Left ventricle myocardium inferior (tissue), 1 donor: Measurements from ENCODE around the gene VIPR1. TPM values are rescaled to one million over a fixed set of nuclear protein-coding genes. Genes with fewer than 3 reads are reported as not detected.

Experiments
- DNase-seq: peaks from one replicate; pipeline ENCODE4 v3.0.0-alpha.2; 2020
- H3K27ac ChIP-seq: fragments of 200-600 bp; replicated peaks from 2 replicates; pipeline ENCODE4 v1.8.0; 2021
- H3K27me3 ChIP-seq: fragments of 200-600 bp; 2 replicates; pipeline ENCODE4 v1.8.0; 2021; ENCODE audit warnings: low read depth
- H3K36me3 ChIP-seq: fragments of 200-600 bp; 2 replicates; pipeline ENCODE4 v1.8.0; 2021
- H3K4me1 ChIP-seq: fragments of 200-600 bp; 2 replicates; pipeline ENCODE4 v1.8.0; 2021
- H3K4me3 ChIP-seq: fragments of 200-600 bp; 2 replicates; pipeline ENCODE4 v1.8.0; 2021; ENCODE audit warnings: mild to moderate bottlenecking, moderate library complexity
- H3K9me3 ChIP-seq: fragments of 200-600 bp; replicated peaks from 2 replicates; pipeline ENCODE4 v1.8.0; 2021
- intact Hi-C: fragments of 100-400 bp; cut with micrococcal nuclease; formaldehyde crosslinking; loops from one replicate; pipeline ENCODE4 v1.11.0; 2022
- total RNA-seq: library from RNA; stranded (reverse); fragmentation: NEBNext Ultra II Directional; extraction: Animal tissue kit (Norgen Biotek cat#: 25700); gene quantifications from one replicate; pipeline ENCODE4 v1.2.1, GENCODE V29; 2021
- TF ChIP-seq, protein P1 (sequence below): fragments of 200-600 bp; IDR thresholded peaks from 2 replicates; pipeline ENCODE4 v1.8.0; 2021; ENCODE audit warnings: antibody characterized with exemption, mild to moderate bottlenecking, borderline replicate concordance
- donor health status: DM: no; HTN: yes; CAD: no; lungs with severe emphysema.

Gene VIPR1
- total RNA-seq, 1 donor from 2014 or later: 1.7 TPM

- intact Hi-C loops: no loop called here
Measured at GRCh38 chr3:42500091-42500490, 2.4 kb upstream of the VIPR1 start.

GRCh38 chr3:42500909-42501308, 1.5 kb upstream of the VIPR1 start:
- TF ChIP-seq, protein P1, sequence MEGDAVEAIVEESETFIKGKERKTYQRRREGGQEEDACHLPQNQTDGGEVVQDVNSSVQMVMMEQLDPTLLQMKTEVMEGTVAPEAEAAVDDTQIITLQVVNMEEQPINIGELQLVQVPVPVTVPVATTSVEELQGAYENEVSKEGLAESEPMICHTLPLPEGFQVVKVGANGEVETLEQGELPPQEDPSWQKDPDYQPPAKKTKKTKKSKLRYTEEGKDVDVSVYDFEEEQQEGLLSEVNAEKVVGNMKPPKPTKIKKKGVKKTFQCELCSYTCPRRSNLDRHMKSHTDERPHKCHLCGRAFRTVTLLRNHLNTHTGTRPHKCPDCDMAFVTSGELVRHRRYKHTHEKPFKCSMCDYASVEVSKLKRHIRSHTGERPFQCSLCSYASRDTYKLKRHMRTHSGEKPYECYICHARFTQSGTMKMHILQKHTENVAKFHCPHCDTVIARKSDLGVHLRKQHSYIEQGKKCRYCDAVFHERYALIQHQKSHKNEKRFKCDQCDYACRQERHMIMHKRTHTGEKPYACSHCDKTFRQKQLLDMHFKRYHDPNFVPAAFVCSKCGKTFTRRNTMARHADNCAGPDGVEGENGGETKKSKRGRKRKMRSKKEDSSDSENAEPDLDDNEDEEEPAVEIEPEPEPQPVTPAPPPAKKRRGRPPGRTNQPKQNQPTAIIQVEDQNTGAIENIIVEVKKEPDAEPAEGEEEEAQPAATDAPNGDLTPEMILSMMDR: no peak
- H3K4me3 ChIP-seq: peak overlapping the region; percentile 68
- H3K4me1 ChIP-seq: peaks cover 22% of the 10 kb centered on the region
- peaks cover 51% of the 10 kb centered on the region for H3K27me3 ChIP-seq
- H3K9me3 ChIP-seq: no peaks in the 10 kb centered on the region
- no peak overlapping the region for H3K27ac ChIP-seq
- intact Hi-C loops: no loop called here
- DNase-seq: no peak
- H3K36me3 ChIP-seq: no peaks in the 10 kb centered on the region

More at GRCh38 chr3:42500091-42500490, 2.4 kb upstream of the VIPR1 start:
- TF ChIP-seq, protein P1: no peak
- Histone ChIP-seq H3K27ac (no peak overlapping the region), H3K27me3 (peaks cover 51% of the 10 kb centered on the region), H3K9me3 (no peaks in the 10 kb centered on the region), H3K36me3 (no peaks in the 10 kb centered on the region), H3K4me3 (no peak overlapping the region), H3K4me1 (peaks cover 22% of the 10 kb centered on the region)
- DNase-seq: no peak

- H3K9me3 ChIP-seq: no peaks in the 10 kb centered on the region
- no peak for DNase-seq
- H3K27ac ChIP-seq: peak overlapping the region; percentile 63
- peak overlapping the region; percentile 68 for H3K4me3 ChIP-seq
- TF ChIP-seq, protein P1: no peak
- H3K27me3 ChIP-seq: peaks cover 51% of the 10 kb centered on the region
- no peaks in the 10 kb centered on the region for H3K36me3 ChIP-seq
- intact Hi-C loops: no loop called here
- H3K4me1 ChIP-seq: peaks cover 22% of the 10 kb centered on the region
Measured at GRCh38 chr3:42501321-42501680, 1.1 kb upstream of the VIPR1 start.

- intact Hi-C loops: no loop called here
- peaks cover 51% of the 10 kb centered on the region for H3K27me3 ChIP-seq
- peak overlapping the region; percentile 63 for H3K27ac ChIP-seq
Measured at GRCh38 chr3:42501681-42502428, 588 bp upstream of the VIPR1 start.

DNA sequence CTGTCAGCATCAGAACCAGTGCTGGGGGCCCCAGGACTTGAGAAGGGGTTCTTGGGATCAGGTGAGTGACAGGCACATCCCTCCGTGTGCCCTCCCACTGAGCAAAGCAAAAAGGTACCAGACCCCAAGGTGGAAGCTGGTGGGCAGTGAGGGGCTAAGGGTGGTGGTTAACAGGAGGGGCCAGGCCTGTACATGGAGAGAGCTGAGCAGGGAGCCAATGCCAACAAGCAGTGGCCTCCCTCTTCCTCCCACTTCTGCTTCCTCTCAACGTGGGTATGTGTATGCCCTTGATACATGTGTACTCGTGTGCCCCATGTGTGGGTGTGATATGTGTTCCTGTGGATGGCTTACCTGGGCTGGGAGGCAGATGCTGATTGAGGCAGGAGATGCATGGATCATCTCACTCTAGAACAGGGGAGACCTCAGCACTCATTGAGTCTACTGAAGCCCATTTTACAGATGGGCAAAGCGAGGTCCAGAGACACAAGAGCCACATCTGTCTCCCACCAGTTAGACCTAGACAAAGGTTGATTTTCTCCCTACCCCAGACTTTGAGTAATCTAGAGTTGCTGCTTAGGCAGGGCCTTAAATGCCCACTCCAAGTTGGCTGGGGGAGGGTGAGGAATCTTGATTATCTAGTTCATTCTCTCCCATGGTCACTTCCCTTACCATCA, 945 bp downstream of the VIPR1 start:
- H3K4me1 ChIP-seq: peaks cover 29% of the 10 kb centered on the region
- TF ChIP-seq, protein P1: no peak
- no peaks in the 10 kb centered on the region for H3K9me3 ChIP-seq
- no peak overlapping the region for H3K27ac ChIP-seq
- DNase-seq: no peak
- H3K36me3 ChIP-seq: no peaks in the 10 kb centered on the region
- H3K4me3 ChIP-seq: peak overlapping the region; percentile 68
- H3K27me3 ChIP-seq: peaks cover 48% of the 10 kb centered on the region
- intact Hi-C loops: no loop called here

More at GRCh38 chr3:42501681-42502428, 588 bp upstream of the VIPR1 start:
- TF ChIP-seq, protein P1: peak; percentile 71
- Histone ChIP-seq H3K36me3 (no peaks in the 10 kb centered on the region), H3K9me3 (no peaks in the 10 kb centered on the region), H3K4me3 (peak overlapping the region; percentile 68), H3K4me1 (peaks cover 22% of the 10 kb centered on the region)
- DNase-seq: peak; percentile 50
